OCI-LY7 (cell line): ENCODE measurements around the gene SEC14L1. TPM values are rescaled to one million over a fixed set of nuclear protein-coding genes. Genes with fewer than 3 reads are reported as not detected.

Experiments
- BruUV-seq: library from RNA; stranded (reverse); fragments of 400-500 nt; replicated peaks from 2 replicates; lab custom pipeline; 2021; lab: Mats Ljungman, UMichigan
- CTCF ChIA-PET: fragments of 300-600 bp; sonication (Branson Sonifier 250); formaldehyde crosslinking; loops from one replicate; lab custom pipeline; 2022; ENCODE audit warnings: antibody characterized with exemption; ENCODE audit not compliant: unreplicated experiment; lab: Charles Lee
- POLR2A ChIA-PET: fragments of 300-600 bp; sonication (Branson Sonifier 250); formaldehyde crosslinking; loops from one replicate; lab custom pipeline; 2022; ENCODE audit warnings: antibody characterized with exemption; lab: Charles Lee
- DNase-seq: peaks from one replicate; pipeline ENCODE4 v3.0.0-alpha.2; 2015; ENCODE audit warnings: low spot score
- H2AFZ ChIP-seq: fragments of 200-600 bp; sonication (generic), shearing (Covaris generic); 2 replicates; pipeline ENCODE4 v1.6.1; 2014; ENCODE audit warnings: mild to moderate bottlenecking, antibody characterized with exemption, low read length, moderate library complexity
- H3K27ac ChIP-seq: fragments of 200-600 bp; sonication (generic); 2 replicates; pipeline ENCODE4 v1.5.1; 2014; ENCODE audit warnings: mixed run types, low read depth, mild to moderate bottlenecking, moderate library complexity, low read length, inconsistent platforms; ENCODE audit not compliant: poor library complexity, severe bottlenecking
- H3K36me3 ChIP-seq: fragments of 200-600 bp; sonication (generic); 2 replicates; pipeline ENCODE4 v1.6.1; 2014; ENCODE audit warnings: mild to moderate bottlenecking, antibody characterized with exemption, low read length, moderate library complexity, mixed read lengths; ENCODE audit not compliant: insufficient read depth
- H3K4me1 ChIP-seq: fragments of 200-600 bp; sonication (generic); 2 replicates; pipeline ENCODE4 v1.5.1; 2014; ENCODE audit warnings: mild to moderate bottlenecking, low read length; ENCODE audit not compliant: insufficient read depth, poor library complexity, severe bottlenecking
- H3K4me2 ChIP-seq: fragments of 200-600 bp; sonication (generic); 2 replicates; pipeline ENCODE4 v1.6.1; 2014; ENCODE audit warnings: mild to moderate bottlenecking, low read length
- H3K4me3 ChIP-seq: fragments of 200-600 bp; sonication (generic); 2 replicates; pipeline ENCODE4 v1.5.1; 2014; ENCODE audit warnings: mild to moderate bottlenecking, low read depth, low read length; ENCODE audit not compliant: poor library complexity, severe bottlenecking
- H3K79me2 ChIP-seq: fragments of 200-600 bp; sonication (generic); 2 replicates; pipeline ENCODE4 v1.6.1; 2016; ENCODE audit warnings: low read depth, mild to moderate bottlenecking, low read length, moderate library complexity, mixed read lengths; ENCODE audit not compliant: insufficient read depth
- H3K9me2 ChIP-seq: fragments of 200-600 bp; sonication (generic); 2 replicates; pipeline ENCODE4 v1.6.1; 2016; ENCODE audit warnings: mild to moderate bottlenecking, low read length, mixed read lengths; ENCODE audit not compliant: insufficient read depth
- H3K9me3 ChIP-seq: fragments of 200-600 bp; sonication (generic); 2 replicates; pipeline ENCODE4 v1.6.1; 2014; ENCODE audit warnings: mild to moderate bottlenecking, mixed run types, low read length, mixed read lengths
- H4K20me1 ChIP-seq: fragments of 200-600 bp; sonication (generic); 2 replicates; pipeline ENCODE4 v1.6.1; 2014; ENCODE audit warnings: mild to moderate bottlenecking, antibody characterized with exemption, low read length, moderate library complexity, mixed read lengths; ENCODE audit not compliant: insufficient read depth
- EZH2phosphoT487 ChIP-seq: fragments of 200-600 bp; sonication (generic); IDR thresholded peaks from 2 replicates; pipeline ENCODE4 v1.6.1; 2018; ENCODE audit warnings: low read depth, borderline replicate concordance, mild to moderate bottlenecking, mixed run types, antibody characterized with exemption, low read length, moderate library complexity, mixed read lengths
- intact Hi-C: fragments of 100-400 bp; cut with micrococcal nuclease; formaldehyde crosslinking; loops from one replicate; pipeline ENCODE4 v1.10.0; 2022; ENCODE audit not compliant: unreplicated experiment
- total RNA-seq, 2 experiments: library from RNA; depleted of rRNA in 1 of 2; stranded (reverse); fragments of >200 nt in 1 of 2; shearing (Covaris generic) in 1 of 2; gene quantifications; 2 replicates each; pipeline ENCODE4 v1.2.3, GENCODE V29; 2014 to 2022
- TF ChIP-seq, protein P1 (sequence below): fragments of 200-600 bp; sonication (generic); conservative IDR thresholded peaks from 2 replicates; pipeline ENCODE4 v1.5.1; 2014; ENCODE audit warnings: mild to moderate bottlenecking, antibody characterized with exemption, low read length, moderate library complexity, mixed read lengths

The SEC14L1 gene
- total RNA-seq, 2 experiments from 2014 or later = 137 to 227 TPM

DNA sequence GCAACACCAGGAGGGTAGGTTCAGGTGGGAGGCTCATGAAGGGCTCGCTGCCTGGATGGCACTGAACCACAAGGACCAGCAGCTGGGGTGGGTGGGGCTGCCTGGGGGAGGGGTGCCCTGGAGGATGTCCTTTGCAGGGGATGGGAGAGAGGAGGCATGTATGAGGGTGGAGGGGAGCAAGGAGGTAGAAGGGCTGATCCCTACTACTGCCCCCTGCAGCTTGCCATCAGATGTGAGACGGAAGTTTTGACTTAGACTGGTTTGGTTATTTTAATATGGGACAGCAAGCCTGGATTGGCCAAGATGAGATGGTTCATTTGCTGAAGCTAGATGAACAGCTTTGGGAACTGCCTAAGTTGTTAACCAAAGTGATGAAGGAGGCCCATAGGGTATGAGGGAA, 115.9 kb downstream of the SEC14L1 start:
- Histone ChIP-seq H3K79me2 (no peaks in the 10 kb centered on the region), H3K36me3 (no peaks in the 10 kb centered on the region), H4K20me1 (no peaks in the 10 kb centered on the region), H2AFZ (no peak overlapping the region), H3K9me2 (no peaks in the 10 kb centered on the region), H3K4me3 (no peak overlapping the region), H3K9me3 (no peaks in the 10 kb centered on the region), H3K27ac (no peak overlapping the region), H3K4me2 (no peak overlapping the region), H3K4me1 (peaks cover 3% of the 10 kb centered on the region)
- DNase-seq = no peak
- TF ChIP-seq EZH2phosphoT487 = no peak
- TF ChIP-seq, protein P1, sequence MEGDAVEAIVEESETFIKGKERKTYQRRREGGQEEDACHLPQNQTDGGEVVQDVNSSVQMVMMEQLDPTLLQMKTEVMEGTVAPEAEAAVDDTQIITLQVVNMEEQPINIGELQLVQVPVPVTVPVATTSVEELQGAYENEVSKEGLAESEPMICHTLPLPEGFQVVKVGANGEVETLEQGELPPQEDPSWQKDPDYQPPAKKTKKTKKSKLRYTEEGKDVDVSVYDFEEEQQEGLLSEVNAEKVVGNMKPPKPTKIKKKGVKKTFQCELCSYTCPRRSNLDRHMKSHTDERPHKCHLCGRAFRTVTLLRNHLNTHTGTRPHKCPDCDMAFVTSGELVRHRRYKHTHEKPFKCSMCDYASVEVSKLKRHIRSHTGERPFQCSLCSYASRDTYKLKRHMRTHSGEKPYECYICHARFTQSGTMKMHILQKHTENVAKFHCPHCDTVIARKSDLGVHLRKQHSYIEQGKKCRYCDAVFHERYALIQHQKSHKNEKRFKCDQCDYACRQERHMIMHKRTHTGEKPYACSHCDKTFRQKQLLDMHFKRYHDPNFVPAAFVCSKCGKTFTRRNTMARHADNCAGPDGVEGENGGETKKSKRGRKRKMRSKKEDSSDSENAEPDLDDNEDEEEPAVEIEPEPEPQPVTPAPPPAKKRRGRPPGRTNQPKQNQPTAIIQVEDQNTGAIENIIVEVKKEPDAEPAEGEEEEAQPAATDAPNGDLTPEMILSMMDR = peak; percentile 63
- no TSS peak for BruUV-seq
- CTCF ChIA-PET = interaction anchor here (0.6 kb wide), 1 partner anchor 116 kb away, joined by 4 read pairs; no protein-coding TSS in a partner anchor
- POLR2A ChIA-PET = no interaction called here
- intact Hi-C loops = no loop called here

DNA sequence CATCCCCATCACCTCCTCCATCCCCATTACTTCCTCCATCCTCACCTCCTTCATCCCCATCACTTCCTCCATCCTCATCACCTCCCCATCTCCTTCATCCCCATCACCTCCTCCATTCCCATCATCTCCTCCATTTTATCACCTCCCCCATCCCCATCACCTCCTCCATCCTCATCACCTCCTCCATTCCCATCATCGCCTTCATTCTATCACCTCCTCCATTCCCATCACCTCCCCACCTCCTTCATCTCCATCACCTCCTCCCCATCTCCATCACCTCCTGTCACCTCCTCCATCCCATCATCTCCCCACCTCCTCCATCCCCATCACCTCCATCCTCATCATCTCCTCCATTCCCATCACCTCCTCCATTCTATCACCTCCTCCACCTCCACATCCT, 116.4 kb downstream of the SEC14L1 start:
- intact Hi-C loops = no loop called here
- no peak for DNase-seq
- Histone ChIP-seq H4K20me1 (no peaks in the 10 kb centered on the region), H3K4me1 (peaks cover 3% of the 10 kb centered on the region), H3K4me2 (no peak overlapping the region), H3K9me2 (no peaks in the 10 kb centered on the region), H3K36me3 (no peaks in the 10 kb centered on the region), H3K9me3 (no peaks in the 10 kb centered on the region), H3K79me2 (no peaks in the 10 kb centered on the region), H3K27ac (no peak overlapping the region), H2AFZ (no peak overlapping the region), H3K4me3 (no peak overlapping the region)
- ChIA-PET POLR2A (no interaction called here), CTCF (no interaction called here)
- TF ChIP-seq EZH2phosphoT487 = no peak
- TF ChIP-seq, protein P1 = no peak
- no TSS peak for BruUV-seq

DNA sequence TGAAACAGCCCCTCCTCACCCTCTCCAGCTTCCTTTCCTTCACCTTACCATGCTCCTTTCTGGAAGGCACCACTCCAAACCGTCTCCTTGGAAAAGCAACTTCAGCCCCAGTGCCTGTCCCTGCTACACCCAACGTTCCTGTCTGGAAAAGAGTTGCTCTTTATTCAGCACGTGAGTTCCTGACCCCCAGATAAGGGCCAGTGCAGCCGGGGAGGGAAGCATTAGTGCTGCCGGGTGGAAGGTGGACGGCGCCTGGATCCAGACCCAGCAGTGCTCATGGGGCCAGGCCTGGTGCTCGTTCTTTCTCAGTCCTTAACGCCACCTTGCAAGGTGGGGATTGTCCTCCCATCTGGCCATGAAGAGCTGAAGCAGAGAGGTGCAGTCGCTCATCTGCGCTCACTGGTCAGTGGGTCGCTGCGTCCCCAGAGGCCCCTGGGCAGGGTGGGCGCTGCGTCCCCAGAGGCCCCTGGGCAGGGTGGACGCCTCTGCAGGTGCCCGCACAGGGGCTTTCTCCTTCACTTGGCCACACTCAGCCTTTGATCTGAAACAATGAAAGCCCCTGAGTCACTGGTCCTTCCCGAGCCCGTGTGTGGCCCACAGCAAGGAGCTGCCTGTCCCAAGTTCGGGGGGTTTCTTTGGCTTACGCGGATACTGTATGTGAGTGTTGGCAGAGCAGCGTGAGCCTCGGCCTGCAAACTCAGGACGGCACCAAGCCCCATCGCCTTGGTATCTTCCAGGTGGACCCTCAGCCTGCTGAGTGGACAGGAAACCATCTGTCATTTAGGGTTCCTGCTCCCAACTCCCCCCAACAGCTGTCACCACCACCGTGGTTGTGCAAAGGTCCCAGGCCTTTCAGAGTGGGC, 117.1 kb downstream of the SEC14L1 start:
- CTCF ChIA-PET = no interaction called here
- Histone ChIP-seq H3K27ac (no peak overlapping the region), H3K79me2 (no peaks in the 10 kb centered on the region), H3K9me2 (no peaks in the 10 kb centered on the region), H3K4me1 (peaks cover 3% of the 10 kb centered on the region), H4K20me1 (no peaks in the 10 kb centered on the region), H3K36me3 (no peaks in the 10 kb centered on the region), H3K4me3 (no peak overlapping the region), H2AFZ (no peak overlapping the region), H3K9me3 (no peaks in the 10 kb centered on the region), H3K4me2 (no peak overlapping the region)
- no peak for TF ChIP-seq EZH2phosphoT487
- TF ChIP-seq, protein P1 = no peak
- no TSS peak for BruUV-seq
- intact Hi-C loops = no loop called here
- POLR2A ChIA-PET = interaction anchor here (0.6 kb wide), 1 partner anchor 174 kb away, joined by 3 read pairs; no protein-coding TSS in a partner anchor
- no peak for DNase-seq
